ENCODE results near the gene BCL2L12.
"Not testable (repeated sequence)": the region's sequence is repeated elsewhere in the genome, so short reads cannot be mapped to it uniquely, and the experiment has no call there.

BCL2L12 gene

GRCh38 chr19:49665351-49666119, at the start of gene BCL2L12, which contains the start of gene IRF3:
TSS of gene BCL2L12 (plus strand) at chr19:49665933. CDS start at chr19:49666693, 760 bp downstream.
TSS of gene IRF3 (minus strand) at chr19:49665857. CDS start at chr19:49664838, 1,019 bp downstream.
- DNase-seq (ENCODE audit: low spot score), result peak; percentile 98

- no peak for DNase-seq (ENCODE audit: low spot score)
Observed at GRCh38 chr19:49616532-49616931, 49.2 kb upstream of the BCL2L12 start.

GRCh38 chr19:49616945-49617344, 48.8 kb upstream of the BCL2L12 start:
- no peak for DNase-seq (ENCODE audit: low spot score)

- DNase-seq (ENCODE audit: low spot score), result not testable (repeated sequence)
Observed at GRCh38 chr19:49617860-49618259, 47.9 kb upstream of the BCL2L12 start.

GRCh38 chr19:49624967-49625910, 40.5 kb upstream of the BCL2L12 start:
- DNase-seq (ENCODE audit: low spot score), result no peak

- no peak for DNase-seq (ENCODE audit: low spot score)
Observed at GRCh38 chr19:49626226-49626625, 39.5 kb upstream of the BCL2L12 start.

GRCh38 chr19:49629659-49630058, 36.1 kb upstream of the BCL2L12 start:
- no peak for DNase-seq (ENCODE audit: low spot score)

GRCh38 chr19:49631014-49631588, 34.6 kb upstream of the BCL2L12 start:
- DNase-seq (ENCODE audit: low spot score), result no peak

GRCh38 chr19:49631610-49632192, 34.0 kb upstream of the BCL2L12 start:
- DNase-seq (ENCODE audit: low spot score), result no peak

- DNase-seq (ENCODE audit: low spot score), result no peak
Observed at GRCh38 chr19:49632576-49632975, 33.2 kb upstream of the BCL2L12 start.

GRCh38 chr19:49633273-49633672, 32.5 kb upstream of the BCL2L12 start:
- not testable (repeated sequence) for DNase-seq (ENCODE audit: low spot score)

- no peak for DNase-seq (ENCODE audit: low spot score)
Observed at GRCh38 chr19:49635530-49636232, 30.1 kb upstream of the BCL2L12 start.

GRCh38 chr19:49636233-49636932, 29.4 kb upstream of the BCL2L12 start:
- no peak for DNase-seq (ENCODE audit: low spot score)

- peak; percentile 80 for DNase-seq (ENCODE audit: low spot score)
Observed at GRCh38 chr19:49637821-49638738, 27.7 kb upstream of the BCL2L12 start.

- DNase-seq (ENCODE audit: low spot score), result no peak
Observed at GRCh38 chr19:49639401-49640112, 26.2 kb upstream of the BCL2L12 start.

- peak; percentile 100 for DNase-seq (ENCODE audit: low spot score)
Observed at GRCh38 chr19:49640113-49640898, 25.4 kb upstream of the BCL2L12 start, which contains the start of gene RRAS. TSS of gene RRAS (minus strand) at chr19:49640143. CDS start at chr19:49640098, 45 bp downstream.

GRCh38 chr19:49641688-49642491, 23.8 kb upstream of the BCL2L12 start, which contains the start of gene SCAF1:
TSS of gene SCAF1 (plus strand) at chr19:49642209. CDS start at chr19:49645027, 2,818 bp downstream.
- peak; percentile 100 for DNase-seq (ENCODE audit: low spot score)

All from ecto neural progenitor cell (in vitro differentiated cells).